Testis (tissue), 2 donors: Measurements from ENCODE around the gene PACS1.

Experiments
- CTCF ChIP-seq, 3 experiments: fragments of 450-650 bp in 2 of 3; fragments of 200-600 bp in 1 of 3; sonication (generic) in 1 of 3; IDR thresholded peaks; one replicate each; pipeline ENCODE4 v1.5.1; 2016 to 2019; ENCODE audit warnings: antibody characterized with exemption in 3 of 3, mild to moderate bottlenecking in 2 of 3, moderate library complexity in 1 of 3
- POLR2A ChIP-seq: fragments of 450-650 bp; IDR thresholded peaks from one replicate; pipeline ENCODE4 v1.6.1; 2017; ENCODE audit warnings: antibody characterized with exemption, mild to moderate bottlenecking, moderate library complexity

- no peak for TF ChIP-seq CTCF (IDR thresholded peaks at IDR 0.05)
- TF ChIP-seq POLR2A, result no peak
Measured at GRCh38 chr11:66076561-66076960, 6.5 kb downstream of the PACS1 start.
